NCI-H2196 treated with DMSO at 0.1 percent for 48 hours (cell line): ENCODE measurements around the gene PKP3.
A peak's percentile ranks its signal among the peaks of the same experiment; 100 is the strongest.
"Not testable (repeated sequence)": the region's sequence is repeated elsewhere in the genome, so short reads cannot be mapped to it uniquely, and the experiment has no call there.

Experiments used
- DNase-seq: peaks from one replicate; lab custom pipeline; 2025; ENCODE audit not compliant: unreplicated experiment; lab: John Stamatoyannopoulos, UW

PKP3 gene

DNA sequence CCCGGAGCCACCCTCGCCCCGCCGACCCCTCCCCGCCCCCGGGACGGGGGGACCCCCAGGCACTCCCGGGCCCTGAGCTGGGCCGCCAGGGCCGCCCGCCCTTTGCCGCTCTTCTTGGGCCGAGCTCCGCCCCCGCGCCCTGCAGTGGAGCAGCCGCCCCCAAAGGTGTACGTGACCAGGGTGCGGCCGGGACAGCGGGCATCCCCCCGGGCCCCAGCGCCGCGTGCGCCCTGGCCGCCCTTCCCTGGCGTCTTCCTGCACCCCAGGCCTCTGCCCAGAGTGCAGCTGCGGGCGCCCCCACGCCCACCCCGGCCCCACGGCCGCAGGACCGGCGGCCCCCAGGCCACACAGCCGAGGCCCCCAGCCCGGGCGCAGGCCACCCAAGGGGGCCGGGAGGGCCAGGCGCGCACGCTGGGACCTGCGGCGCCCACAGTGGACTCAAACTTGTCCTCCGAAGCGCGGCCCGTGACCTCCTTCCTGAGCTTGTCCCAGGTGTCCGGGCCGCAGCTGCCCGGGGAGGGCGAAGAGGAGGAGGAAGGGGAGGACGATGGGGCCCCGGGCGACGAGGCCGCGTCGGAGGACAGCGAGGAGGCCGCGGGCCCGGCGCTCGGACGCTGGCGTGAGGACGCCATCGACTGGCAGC is 17.4 kb upstream of the PKP3 start:
- no peak for DNase-seq

- DNase-seq: no peak
Observed at GRCh38 chr11:377174-377865, 16.7 kb upstream of the PKP3 start.

DNA sequence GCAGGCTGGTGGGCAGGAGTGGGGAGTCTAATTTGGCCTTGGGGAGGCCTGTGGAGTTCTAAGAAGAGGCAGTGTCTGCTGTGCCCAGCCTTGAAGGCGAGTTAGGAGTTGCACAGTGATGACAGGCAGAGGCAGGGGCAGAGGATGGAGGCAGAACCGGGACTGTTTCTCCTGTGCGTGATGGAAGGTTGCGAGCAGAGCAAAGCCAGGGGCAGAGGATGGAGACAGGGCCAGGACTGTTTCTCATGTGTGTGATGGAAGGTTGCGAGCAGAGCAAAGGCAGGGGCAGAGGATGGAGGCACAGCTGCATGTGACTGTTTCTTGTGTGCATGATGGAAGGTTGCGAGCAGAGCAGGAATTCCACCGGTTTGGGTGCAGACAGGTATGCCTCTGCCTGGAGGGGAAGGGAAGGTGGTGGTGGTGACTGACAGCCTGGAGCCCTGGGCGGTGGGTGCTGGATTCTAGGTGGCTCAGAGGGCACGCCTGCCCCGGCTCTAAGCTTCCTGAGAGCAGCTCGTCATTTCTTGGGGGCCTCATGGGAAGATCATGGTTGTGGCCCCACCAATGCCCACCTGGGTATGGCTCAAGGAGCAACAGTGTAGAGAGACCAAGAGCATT is 16.0 kb upstream of the PKP3 start:
- no peak for DNase-seq

DNA sequence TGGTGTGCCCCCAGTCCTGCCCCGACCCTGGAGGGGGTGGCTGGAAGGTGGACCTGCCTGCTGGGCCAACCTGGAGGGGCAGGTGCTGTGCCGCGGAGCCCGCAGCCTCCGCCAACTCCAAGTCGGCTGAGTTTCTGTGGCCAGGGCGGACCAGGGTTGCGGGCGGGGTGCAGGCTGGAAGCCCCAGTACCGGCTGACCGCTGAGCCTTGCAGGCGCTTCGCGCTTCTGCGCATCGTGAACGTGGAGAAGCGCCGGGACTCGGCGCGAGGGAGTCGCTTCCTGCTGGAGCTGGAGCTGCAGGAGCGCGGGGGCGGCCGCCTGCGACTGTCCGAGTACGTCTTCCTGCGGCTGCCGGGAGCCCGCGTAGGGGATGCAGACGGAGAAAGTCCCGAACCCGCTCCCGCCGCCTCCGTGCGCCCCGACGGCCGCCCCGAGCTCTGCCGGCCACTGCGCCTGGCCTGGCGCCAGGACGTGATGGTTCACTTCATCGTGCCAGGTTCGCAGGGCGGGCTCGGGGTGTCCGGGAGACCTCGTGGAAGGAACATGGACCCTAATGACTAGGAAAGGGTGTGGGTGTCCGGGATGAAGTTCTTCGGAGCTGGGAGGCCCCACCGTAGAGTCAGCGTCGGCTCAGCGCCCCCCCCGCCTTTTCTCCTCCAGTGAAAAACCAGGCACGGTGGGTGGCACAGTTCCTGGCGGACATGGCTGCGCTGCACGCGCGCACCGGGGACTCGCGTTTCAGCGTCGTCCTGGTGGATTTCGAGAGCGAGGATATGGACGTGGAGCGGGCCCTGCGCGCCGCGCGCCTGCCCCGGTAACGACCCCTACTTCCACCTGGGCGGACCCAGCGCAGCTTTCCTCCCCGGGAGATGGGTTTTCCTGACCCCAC is 14.6 kb upstream of the PKP3 start:
- no peak for DNase-seq

- DNase-seq: no peak
Observed at GRCh38 chr11:380095-380480, 13.9 kb upstream of the PKP3 start.

DNA sequence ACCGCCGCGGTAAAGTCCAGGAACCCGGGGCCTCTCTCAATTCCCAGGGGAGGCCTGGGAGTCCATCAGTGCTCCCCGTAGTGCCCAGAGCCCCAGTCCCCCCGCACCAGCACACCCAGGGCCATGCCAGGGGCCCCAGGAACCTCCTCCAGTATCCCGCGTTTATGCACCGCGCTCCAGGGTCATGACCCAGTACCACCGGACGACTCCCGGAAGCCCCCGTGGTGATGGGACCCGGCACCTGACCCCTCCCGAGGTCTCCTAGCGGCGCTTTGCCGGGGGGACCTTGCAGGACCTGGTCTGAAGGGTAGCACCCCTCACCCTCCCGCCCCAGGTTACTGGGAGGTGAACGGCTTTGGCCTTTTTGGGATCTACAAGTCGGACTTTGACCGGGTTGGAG is 13.5 kb upstream of the PKP3 start:
- no peak for DNase-seq

GRCh38 chr11:380996-381395 is 13.0 kb upstream of the PKP3 start:
- no peak for DNase-seq

DNA sequence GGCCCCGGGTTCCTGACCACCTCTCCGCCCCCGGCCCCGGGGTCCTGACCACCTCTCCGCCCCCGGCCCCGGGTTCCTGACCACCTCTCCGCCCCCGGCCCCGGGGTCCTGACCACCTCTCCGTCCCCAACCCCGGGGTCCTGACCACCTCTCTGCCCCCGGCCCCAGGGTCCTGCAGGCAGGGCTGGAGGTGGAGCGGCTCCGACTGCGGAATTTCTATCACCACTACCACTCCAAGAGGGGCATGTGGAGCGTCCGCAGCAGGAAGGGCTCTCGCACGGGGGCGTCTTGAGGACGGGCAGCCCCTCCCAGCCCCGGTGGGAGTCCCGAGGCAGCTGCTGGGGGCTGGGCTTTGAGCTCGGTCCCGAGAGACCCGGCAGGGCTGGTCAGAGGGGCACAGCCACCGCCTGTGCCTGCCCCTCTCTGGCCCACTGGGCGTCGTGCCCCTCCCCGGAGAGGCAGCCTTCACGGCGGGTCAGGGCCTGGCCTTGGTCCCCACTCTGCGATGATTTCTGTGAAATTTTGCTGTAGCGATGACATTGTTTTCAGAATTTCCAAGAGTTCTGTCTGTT is 12.4 kb upstream of the PKP3 start:
- DNase-seq: no peak

DNA sequence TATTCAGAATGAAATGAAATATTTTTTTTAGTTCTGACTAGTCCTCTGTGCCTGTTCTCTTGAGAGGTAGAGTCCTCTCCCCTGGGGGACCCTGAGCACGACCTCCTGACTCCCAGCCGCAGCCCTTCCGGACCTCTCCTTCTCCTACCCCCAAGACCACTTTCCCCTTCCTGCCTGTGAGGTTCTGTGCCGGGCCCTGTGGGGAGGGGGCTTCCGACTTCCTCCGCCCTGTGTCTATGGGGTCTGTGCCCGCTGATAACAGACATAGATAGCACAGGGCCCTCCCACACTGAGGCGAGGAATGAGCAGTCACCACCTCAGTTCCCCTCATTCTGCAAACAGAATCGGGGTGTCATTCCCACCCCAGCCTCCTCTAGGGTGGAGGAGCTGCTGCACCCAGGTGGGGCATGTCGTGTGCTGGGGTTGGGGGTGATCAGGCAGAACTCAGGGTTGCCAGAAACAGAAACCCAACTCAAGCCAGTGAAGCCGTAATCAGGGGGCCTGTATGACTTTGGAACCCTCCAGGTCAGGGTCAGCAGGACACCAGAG is 11.9 kb upstream of the PKP3 start:
- DNase-seq: no peak

- DNase-seq: no peak
Observed at GRCh38 chr11:383431-383830, 10.6 kb upstream of the PKP3 start.

GRCh38 chr11:384511-384910 is 9.5 kb upstream of the PKP3 start:
- DNase-seq: no peak

DNA sequence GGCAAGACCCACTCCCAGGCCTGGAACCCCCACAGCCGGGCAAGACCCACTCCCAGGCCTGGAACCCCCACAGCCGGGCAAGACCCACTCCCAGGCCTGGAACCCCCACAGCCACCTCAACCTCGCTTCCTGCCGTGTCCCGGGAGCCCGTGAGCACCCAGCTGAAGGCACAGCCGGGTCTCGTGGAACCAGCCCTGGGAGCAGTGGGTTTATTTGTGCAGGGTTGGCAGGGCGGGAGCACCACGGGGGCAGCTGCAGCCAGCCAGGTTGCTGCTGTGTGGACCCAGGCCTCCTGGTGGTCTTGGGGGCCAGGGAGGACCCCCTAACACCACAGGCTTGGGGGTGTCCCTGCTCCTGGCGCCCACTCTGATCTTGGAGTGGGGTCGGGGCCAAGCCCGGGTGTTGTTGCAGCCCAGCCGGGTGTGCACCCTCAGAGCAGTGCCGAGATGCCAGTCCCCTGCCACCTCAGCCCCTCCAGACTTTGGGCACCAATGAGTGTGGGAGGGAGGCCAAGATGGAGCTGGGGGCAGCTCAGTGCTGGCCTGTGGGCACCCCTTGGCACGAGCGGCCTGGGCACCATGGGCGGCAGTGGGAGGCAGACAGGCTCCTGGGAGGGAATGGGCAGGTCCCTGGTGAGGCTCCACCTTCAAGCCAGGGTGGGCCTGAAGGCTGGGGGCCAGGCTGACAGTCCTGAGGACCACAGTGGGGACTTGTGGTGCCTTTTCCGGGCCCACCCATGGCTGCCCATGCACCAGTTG is 8.2 kb upstream of the PKP3 start:
- no peak for DNase-seq

GRCh38 chr11:386483-386882 is 7.5 kb upstream of the PKP3 start:
- no peak for DNase-seq

- DNase-seq: no peak
Observed at GRCh38 chr11:387193-387793, 6.7 kb upstream of the PKP3 start.

GRCh38 chr11:389369-389768 is 4.6 kb upstream of the PKP3 start:
- DNase-seq: not testable (repeated sequence)

DNA sequence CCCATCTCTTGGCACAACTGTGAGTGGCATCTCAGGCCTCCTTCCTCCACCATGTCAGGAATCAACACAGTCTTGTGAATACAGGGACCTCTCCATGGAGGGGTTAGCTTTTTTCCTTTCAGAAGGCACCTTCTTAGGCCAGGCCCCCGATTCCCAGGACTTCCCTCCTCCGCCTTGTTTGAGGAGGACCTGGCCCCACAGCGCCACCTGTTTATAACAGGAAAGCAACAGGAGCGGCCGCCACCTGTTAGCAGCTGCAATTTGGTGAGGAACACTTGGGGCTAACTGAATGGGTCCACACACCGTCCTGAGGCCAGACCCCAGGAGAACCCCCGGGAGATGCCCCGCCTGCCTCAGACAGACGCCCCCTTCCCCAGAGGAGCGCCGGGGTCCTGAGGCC is 3.8 kb upstream of the PKP3 start:
- peak; percentile 7 for DNase-seq

DNA sequence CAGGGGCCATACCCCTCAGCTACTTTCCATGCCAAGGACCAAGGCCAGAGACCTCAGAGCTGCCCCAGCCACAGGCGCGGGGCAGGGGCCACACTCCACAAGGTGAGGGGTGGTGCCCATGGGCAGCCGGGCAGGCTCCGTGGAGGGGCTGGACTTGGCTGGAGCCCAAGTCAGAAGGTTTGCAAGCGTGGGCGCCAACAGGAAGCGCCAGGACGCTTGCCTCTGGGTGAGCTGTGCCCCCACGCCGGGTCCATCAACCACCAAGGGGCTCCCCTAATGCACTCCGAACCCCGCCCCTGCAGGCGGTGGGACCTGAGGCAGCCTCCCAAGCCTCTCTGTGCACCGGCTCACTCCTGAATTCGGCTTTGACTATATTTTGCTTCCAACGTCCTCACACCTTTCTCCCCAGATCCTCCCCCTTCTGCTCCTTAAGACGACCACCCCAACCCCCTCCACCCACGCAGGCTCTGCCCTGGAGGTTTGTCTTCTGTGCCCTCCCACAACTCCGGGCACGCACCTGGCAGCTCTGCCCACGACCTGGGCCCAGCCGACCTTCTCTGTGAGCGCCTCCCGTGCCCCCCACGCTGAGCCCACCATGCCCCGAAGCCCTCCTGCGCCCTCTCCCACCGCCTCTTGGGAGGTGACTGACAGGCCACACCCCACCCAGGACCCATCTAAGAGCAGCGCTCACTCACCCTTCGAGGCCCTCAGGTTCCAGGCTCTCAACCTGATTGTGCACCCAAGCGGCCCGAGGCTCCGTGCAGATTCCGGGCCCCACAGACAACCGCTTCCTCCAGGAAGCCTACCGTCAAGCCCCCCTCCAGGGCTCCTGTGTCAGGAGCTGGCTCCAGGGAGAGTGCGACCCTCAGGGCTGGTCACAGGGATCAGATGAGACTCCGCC is 2.6 kb upstream of the PKP3 start:
- DNase-seq: no peak

DNA sequence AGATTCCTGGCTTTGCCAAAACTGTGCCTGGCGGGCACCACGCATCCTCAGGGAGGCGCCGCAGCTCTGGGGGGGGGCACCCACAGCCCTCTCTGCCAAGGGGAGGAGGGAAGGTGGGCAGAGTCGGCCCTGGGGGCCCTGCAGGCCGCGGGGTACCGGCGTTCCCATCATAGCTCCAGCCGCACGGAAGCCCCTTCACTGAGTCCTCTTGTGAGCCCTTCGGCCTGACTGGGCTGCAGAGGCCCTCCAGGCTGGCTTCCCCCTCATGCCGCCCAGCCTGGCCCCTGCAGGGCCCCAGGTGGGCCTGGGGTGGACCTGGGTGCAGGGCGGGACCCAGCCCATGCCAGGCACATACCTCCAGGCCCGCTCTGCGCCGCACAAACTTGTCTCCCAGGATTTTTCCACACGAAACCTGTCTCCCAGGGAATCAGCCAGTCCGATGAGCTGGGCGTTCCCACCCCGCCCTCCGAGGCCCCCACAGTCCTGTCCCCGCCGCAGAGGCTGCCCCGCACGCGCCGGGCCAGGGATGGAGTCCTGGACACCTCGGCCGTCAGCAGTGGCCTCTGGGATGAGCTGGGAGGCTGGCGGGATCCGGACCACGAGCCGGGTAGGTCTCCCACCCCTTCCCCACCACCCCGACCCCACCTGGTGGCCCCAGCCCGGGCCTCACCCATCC is 1.8 kb upstream of the PKP3 start:
- DNase-seq: no peak
